SK-N-SH treated with all-trans-retinoic acid at 6 μM for 48 hours (cell line): Measurements from ENCODE around the gene ZAR1.

ENCODE experiments used
- ATAC-seq: fragments of 200-7000 bp; cut with Tn5 transposase; 3 replicates; pipeline ENCODE4 v1.9.1; 2020; ENCODE audit warnings: mild to moderate bottlenecking, moderate library complexity
- ARNTL ChIP-seq: fragments of 450-650 bp; formaldehyde crosslinking; IDR thresholded peaks from 2 replicates; pipeline ENCODE4 v1.5.0; 2020; ENCODE audit warnings: low read depth, mild to moderate bottlenecking, moderate library complexity, borderline replicate concordance
- CREB5 ChIP-seq: fragments of 250-450 bp; sonication (Bioruptor Pico); IDR thresholded peaks from 2 replicates; pipeline ENCODE4 v1.5.1; 2020; ENCODE audit warnings: low read depth, mild to moderate bottlenecking, moderate library complexity
- CSDC2 ChIP-seq: fragments of 250-450 bp; sonication (Bioruptor Pico); IDR thresholded peaks from 2 replicates; pipeline ENCODE4 v1.5.0; 2020; ENCODE audit warnings: mild to moderate bottlenecking, moderate library complexity
- GLIS3 ChIP-seq: fragments of 250-450 bp; sonication (Bioruptor Pico); IDR thresholded peaks from 2 replicates; pipeline ENCODE4 v1.5.0; 2020; ENCODE audit warnings: mild to moderate bottlenecking, moderate library complexity
- ISL1 ChIP-seq: fragments of 250-450 bp; sonication (Bioruptor Pico); IDR thresholded peaks from 2 replicates; pipeline ENCODE4 v2.1.2; 2022; ENCODE audit warnings: mild to moderate bottlenecking, moderate library complexity
- POU6F1 ChIP-seq: fragments of 250-450 bp; sonication (Bioruptor Pico); IDR thresholded peaks from 2 replicates; pipeline ENCODE4 v1.8.0; 2021; ENCODE audit warnings: low read depth, mild to moderate bottlenecking, moderate library complexity, borderline replicate concordance
- PPARA ChIP-seq: fragments of 250-450 bp; sonication (Bioruptor Pico); IDR thresholded peaks from 2 replicates; pipeline ENCODE4 v1.5.0; 2020; ENCODE audit warnings: mild to moderate bottlenecking, borderline replicate concordance
- TCF4 ChIP-seq: fragments of 250-450 bp; sonication (Bioruptor Pico); IDR thresholded peaks from 2 replicates; pipeline ENCODE4 v1.8.0; 2021; ENCODE audit warnings: mild to moderate bottlenecking, moderate library complexity, borderline replicate concordance
- TOX ChIP-seq: fragments of 250-450 bp; sonication (Bioruptor Pico); IDR thresholded peaks from 2 replicates; pipeline ENCODE4 v1.8.0; 2021; ENCODE audit warnings: mild to moderate bottlenecking, moderate library complexity, borderline replicate concordance
- TSHZ2 ChIP-seq: fragments of 250-450 bp; sonication (Bioruptor Pico); IDR thresholded peaks from 2 replicates; pipeline ENCODE4 v1.5.0; 2020; ENCODE audit warnings: mild to moderate bottlenecking, moderate library complexity
- ZC3H10 ChIP-seq: fragments of 250-450 bp; sonication (Bioruptor Pico); IDR thresholded peaks from 2 replicates; pipeline ENCODE4 v1.5.1; 2021; ENCODE audit warnings: mild to moderate bottlenecking, moderate library complexity
- ZFP3 ChIP-seq: fragments of 250-450 bp; sonication (Bioruptor Pico); IDR thresholded peaks from 2 replicates; pipeline ENCODE4 v1.5.0; 2020; ENCODE audit warnings: mild to moderate bottlenecking, moderate library complexity
- ZFP30 ChIP-seq: fragments of 450-650 bp; formaldehyde crosslinking; IDR thresholded peaks from 2 replicates; pipeline ENCODE4 v1.5.0; 2022; ENCODE audit warnings: mild to moderate bottlenecking, moderate library complexity
- ZNF565 ChIP-seq: fragments of 450-650 bp; formaldehyde crosslinking; conservative IDR thresholded peaks from 2 replicates; pipeline ENCODE4 v1.5.0; 2020; ENCODE audit warnings: low read depth, mild to moderate bottlenecking, moderate library complexity
- ZNF70 ChIP-seq: fragments of 450-650 bp; formaldehyde crosslinking; IDR thresholded peaks from 2 replicates; pipeline ENCODE4 v1.5.0; 2020; ENCODE audit warnings: mild to moderate bottlenecking, moderate library complexity
- ZNF8 ChIP-seq: fragments of 450-650 bp; formaldehyde crosslinking; IDR thresholded peaks from 2 replicates; pipeline ENCODE4 v1.5.0; 2020; ENCODE audit warnings: mild to moderate bottlenecking, moderate library complexity

ZAR1 gene

GRCh38 chr4:48489683-48490011 is 405 bp upstream of the ZAR1 start:
- TF ChIP-seq ZNF8 (CRISPR knock-in tag) (no peak), CSDC2 (CRISPR knock-in tag) (no peak), TCF4 (CRISPR knock-in tag) (no peak), ZFP3 (CRISPR knock-in tag) (no peak), TOX (no peak), ZC3H10 (CRISPR knock-in tag) (no peak)
- ATAC-seq = no peak

- ATAC-seq = no peak
- TF ChIP-seq CSDC2 (CRISPR knock-in tag) (no peak), ARNTL (no peak), CREB5 (no peak), ZFP30 (no peak), TOX (no peak), PPARA (CRISPR knock-in tag) (no peak), ZNF565 (CRISPR knock-in tag) (no peak), ZFP3 (CRISPR knock-in tag) (no peak), ZC3H10 (CRISPR knock-in tag) (no peak), TSHZ2 (CRISPR knock-in tag) (no peak), ISL1 (CRISPR knock-in tag) (no peak)
Measured at GRCh38 chr4:48490680-48491513, 845 bp downstream of the ZAR1 start.

GRCh38 chr4:48491514-48492176 is 1.6 kb downstream of the ZAR1 start:
- no peak for TF ChIP-seq ZNF70 (CRISPR knock-in tag)
- TF ChIP-seq TSHZ2 (CRISPR knock-in tag) = no peak
- no peak for TF ChIP-seq PPARA (CRISPR knock-in tag)
- TF ChIP-seq CREB5 = no peak
- TF ChIP-seq ZNF565 (CRISPR knock-in tag) = no peak
- TF ChIP-seq POU6F1 (CRISPR knock-in tag) = no peak
- TF ChIP-seq ISL1 (CRISPR knock-in tag) = no peak
- no peak for TF ChIP-seq GLIS3
- no peak for TF ChIP-seq ZC3H10 (CRISPR knock-in tag)
- no peak for TF ChIP-seq TOX
- no peak for ATAC-seq
